Pancreas (tissue), 10 donors: Measurements from ENCODE around the gene GOLT1A. TPM values are rescaled to one million over a fixed set of nuclear protein-coding genes. Genes with fewer than 3 reads are reported as not detected.

ENCODE experiments used
- ATAC-seq, 4 donors: fragments of 200-7000 bp; cut with Tn5 transposase; one replicate each; pipeline versions ENCODE4 v1.8.0 to v1.9.1; 2020; ENCODE audit warnings: mild to moderate bottlenecking in 4 of 4, moderate library complexity in 4 of 4
- DNase-seq, 6 donors: peaks; one replicate each; pipeline ENCODE4 v3.0.0-alpha.2; 2020
- FAIRE-seq: peaks from 2 replicates; lab custom pipeline; 2012; peaks lifted over from hg19 to GRCh38; lab: Jason Lieb, UNC
- H3K27ac ChIP-seq, 4 donors: fragments of 200-600 bp; sonication (generic); 1 replicate in 3 of 4; 2 replicates in 1 of 4; pipeline versions ENCODE4 v1.5.0 to v1.8.0; 2020
- H3K27me3 ChIP-seq, 4 donors: fragments of 200-600 bp; one replicate each; pipeline ENCODE4 v1.8.0; 2021
- H3K36me3 ChIP-seq, 3 donors: fragments of 200-600 bp; sonication (generic) in 1 of 3; one replicate each; pipeline versions ENCODE4 v1.5.0 to v1.8.0; 2020 to 2021
- H3K4me1 ChIP-seq, 3 donors: fragments of 200-600 bp; one replicate each; pipeline ENCODE4 v1.8.0; 2021
- H3K4me3 ChIP-seq, 4 donors: fragments of 200-600 bp; sonication (generic) in 2 of 4; one replicate each; pipeline versions ENCODE4 v1.5.0 to v1.8.0; 2020 to 2021
- H3K9me3 ChIP-seq, 4 donors: fragments of 200-600 bp; one replicate each; pipeline ENCODE4 v1.8.0; 2021
- WGBS, 2 donors: extraction: QIAGEN DNeasy Blood & Tissue Kit; methylation state at CpG; one replicate each; pipeline ENCODE4 v1.1.7; 2013; 5-methylcytosine and 5-hydroxymethylcytosine counted together
- intact Hi-C, 3 donors: fragments of 100-400 bp; cut with DNase I; formaldehyde crosslinking; loops; one replicate each; pipeline versions ENCODE4 v1.11.1 to v1.14.2; 2022
- polyA plus RNA-seq, 2 donors: library from polyadenylated mRNA; stranded (reverse); fragments of 200-250 nt; gene quantifications; one replicate each; pipeline ENCODE4 v1.2.3, GENCODE V29; 2013
- total RNA-seq, 6 donors: library from RNA; stranded (reverse); fragmentation: NEBNext Ultra II Directional in 4 of 6; extraction: Animal tissue kit (Norgen Biotek cat#: 25700) in 4 of 6; gene quantifications; one replicate each; pipeline versions ENCODE4 v1.2.1 to v1.2.4, GENCODE V29; 2021 to 2023
- TF ChIP-seq, protein P1 (sequence below), 4 donors: fragments of 200-600 bp; sonication (generic) in 3 of 4; IDR thresholded peaks; one replicate each; pipeline versions ENCODE4 v1.5.0 to v1.8.0; 2021; ENCODE audit warnings: antibody characterized with exemption in 4 of 4
- donor health status: healthy with polysubstance abuse.
- donor health status: DM: no; HTN: no; CAD: no; lungs with moderate emphysema.
- donor health status: DM: no; HTN: no; CAD: no.
- donor health status: control.
- donor health status: control.
- donor health status: Bipolar disorder and iron deficiency.
- donor health status: DM: yes; HTN: yes; CAD: no.
- donor health status: DM: no; HTN: no; CAD: no.
- donor health status: DM: no; HTN: no; CAD: no.
- donor health status: DM: yes; HTN: yes; CAD: no.

The GOLT1A gene
- total and polyA plus RNA-seq, 8 donors: 6.0 to 38.8 (median 8.4) TPM

DNA sequence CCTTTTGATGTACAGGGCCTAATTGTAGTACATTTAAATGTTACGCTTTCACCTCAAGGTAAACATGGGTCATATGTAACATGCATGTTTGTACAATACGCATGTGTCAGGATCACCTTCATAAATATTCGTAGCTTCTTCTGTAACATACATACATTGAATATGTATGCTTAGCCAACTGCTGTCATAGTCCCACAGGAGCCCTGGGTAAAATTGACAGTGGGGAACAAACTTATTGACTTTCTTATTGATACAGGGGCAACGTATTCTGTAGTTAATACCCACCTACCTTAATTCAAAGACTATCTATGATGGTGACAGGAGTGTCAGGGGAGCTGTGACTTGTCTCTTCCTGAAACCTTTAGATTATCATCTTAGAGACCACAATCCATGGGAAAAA lies 43.9 kb downstream of the GOLT1A start:
- no peak for DNase-seq
- no peaks in the 10 kb centered on the region for H3K9me3 ChIP-seq
- peaks cover 0 to 8% (median 0%) of the 10 kb centered on the region in 3 donors for H3K4me1 ChIP-seq
- WGBS, 2 donors: 77 to 94% methylated on average over 4 of the region's 4 CpGs
- intact Hi-C loops: no loop called here
- TF ChIP-seq, protein P1, sequence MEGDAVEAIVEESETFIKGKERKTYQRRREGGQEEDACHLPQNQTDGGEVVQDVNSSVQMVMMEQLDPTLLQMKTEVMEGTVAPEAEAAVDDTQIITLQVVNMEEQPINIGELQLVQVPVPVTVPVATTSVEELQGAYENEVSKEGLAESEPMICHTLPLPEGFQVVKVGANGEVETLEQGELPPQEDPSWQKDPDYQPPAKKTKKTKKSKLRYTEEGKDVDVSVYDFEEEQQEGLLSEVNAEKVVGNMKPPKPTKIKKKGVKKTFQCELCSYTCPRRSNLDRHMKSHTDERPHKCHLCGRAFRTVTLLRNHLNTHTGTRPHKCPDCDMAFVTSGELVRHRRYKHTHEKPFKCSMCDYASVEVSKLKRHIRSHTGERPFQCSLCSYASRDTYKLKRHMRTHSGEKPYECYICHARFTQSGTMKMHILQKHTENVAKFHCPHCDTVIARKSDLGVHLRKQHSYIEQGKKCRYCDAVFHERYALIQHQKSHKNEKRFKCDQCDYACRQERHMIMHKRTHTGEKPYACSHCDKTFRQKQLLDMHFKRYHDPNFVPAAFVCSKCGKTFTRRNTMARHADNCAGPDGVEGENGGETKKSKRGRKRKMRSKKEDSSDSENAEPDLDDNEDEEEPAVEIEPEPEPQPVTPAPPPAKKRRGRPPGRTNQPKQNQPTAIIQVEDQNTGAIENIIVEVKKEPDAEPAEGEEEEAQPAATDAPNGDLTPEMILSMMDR (IDR thresholded peaks at IDR 0.05): no peak
- ATAC-seq: no peak
- H3K36me3 ChIP-seq: no peaks in the 10 kb centered on the region
- no peak for FAIRE-seq
- H3K4me3 ChIP-seq: no peak overlapping the region
- no peak overlapping the region for H3K27ac ChIP-seq
- no peaks in the 10 kb centered on the region for H3K27me3 ChIP-seq

DNA sequence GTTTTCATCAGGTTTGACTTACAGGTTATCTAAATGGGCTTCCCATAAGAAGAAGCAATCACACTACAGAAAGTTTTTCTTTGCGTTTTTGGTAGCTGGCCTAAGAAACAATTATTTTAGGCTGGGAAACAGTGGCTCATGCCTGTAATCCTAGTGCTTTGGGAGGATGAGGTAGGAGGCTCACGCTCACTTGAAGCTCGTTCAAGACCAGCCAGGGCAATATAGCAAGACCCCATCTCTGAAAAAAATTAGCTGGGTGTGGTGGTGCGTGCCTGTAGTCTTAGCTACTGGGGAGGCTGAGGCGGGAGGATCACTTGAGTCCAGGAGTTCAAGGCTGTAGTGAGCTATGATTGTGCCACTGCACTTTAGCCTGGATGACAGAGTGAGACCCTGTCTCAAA lies 46.1 kb downstream of the GOLT1A start:
- TF ChIP-seq, protein P1 (IDR thresholded peaks at IDR 0.05): no peak
- H3K27ac ChIP-seq: no peak overlapping the region
- H3K27me3 ChIP-seq: no peaks in the 10 kb centered on the region
- H3K9me3 ChIP-seq: no peaks in the 10 kb centered on the region
- WGBS, 2 donors: 79 to 89% methylated on average over 5 of the region's 5 CpGs
- H3K4me3 ChIP-seq: no peak overlapping the region
- H3K4me1 ChIP-seq: peaks cover 0 to 8% (median 0%) of the 10 kb centered on the region in 3 donors
- no peak for ATAC-seq
- intact Hi-C loops: no loop called here
- no peak for FAIRE-seq
- H3K36me3 ChIP-seq: no peaks in the 10 kb centered on the region
- DNase-seq: no peak

DNA sequence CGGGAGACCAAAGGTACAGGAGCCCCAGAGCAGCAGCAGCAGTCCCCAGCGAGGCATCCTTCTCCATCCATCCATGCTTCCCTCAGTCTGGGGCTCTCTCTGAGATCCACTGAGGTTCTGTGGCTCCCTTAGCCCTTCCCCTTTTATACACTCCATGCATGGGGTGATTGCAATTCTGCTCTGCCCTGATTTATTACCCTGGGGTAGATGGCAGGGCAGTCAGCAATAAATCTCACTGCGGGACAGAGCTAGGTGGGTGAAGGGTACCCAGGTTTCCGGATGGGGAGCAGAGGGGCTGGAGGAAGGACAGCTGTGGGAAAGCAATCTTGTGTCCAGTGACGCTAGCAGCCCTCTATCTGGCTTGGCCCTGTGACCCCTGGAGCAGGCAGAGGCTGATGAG lies 47.6 kb downstream of the GOLT1A start, which contains the start of gene REN:
TSS of gene REN (minus strand) at position 119 of the 400 bp plus-strand sequence. CDS start at position 75, 44 bp downstream.
- TF ChIP-seq, protein P1 (IDR thresholded peaks at IDR 0.05): no peak
- ATAC-seq: no peak
- Histone ChIP-seq H3K36me3 (no peaks in the 10 kb centered on the region), H3K27ac (no peak within 1 kb of the TSS), H3K4me3 (no peak within 1 kb of the TSS), H3K27me3 (no peaks in the 10 kb centered on the region), H3K9me3 (no peaks in the 10 kb centered on the region), H3K4me1 (no peaks in the 10 kb centered on the region)
- intact Hi-C loops: no loop called here
- 69 to 77% methylated on average over 5 of the region's 5 CpGs for WGBS, 2 donors
- no peak for DNase-seq
- no peak for FAIRE-seq

DNA sequence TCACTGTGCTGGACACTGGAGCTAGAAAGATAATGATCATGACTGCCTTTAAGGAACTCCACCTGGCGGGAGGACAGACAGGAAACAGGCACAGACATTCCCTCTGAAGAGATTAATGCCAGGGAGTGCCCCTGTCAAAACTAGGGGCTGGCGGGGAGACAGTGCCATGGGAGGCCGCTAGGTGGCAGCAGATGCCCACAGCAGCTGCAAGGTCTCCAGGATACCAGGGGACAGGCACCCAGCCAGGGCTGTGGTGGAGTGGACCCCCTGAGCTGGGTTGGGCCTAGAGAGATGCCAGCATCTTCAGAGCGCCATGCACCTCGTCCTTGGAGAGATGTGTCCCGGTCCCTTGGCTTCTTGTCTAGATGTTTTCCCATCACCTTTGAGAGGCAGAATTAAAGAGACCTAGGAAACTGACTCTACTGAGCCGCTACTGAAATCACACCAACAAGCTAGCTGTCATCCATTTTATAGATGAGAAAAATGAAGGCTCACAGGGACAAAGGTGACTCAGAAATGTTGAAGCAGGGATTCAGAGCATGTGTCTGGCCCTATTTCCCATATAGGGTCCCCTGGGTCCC lies 51.2 kb downstream of the GOLT1A start:
- peak; percentile 93 to 99 (median 98) for ATAC-seq
- Histone ChIP-seq H3K27me3 (no peaks in the 10 kb centered on the region), H3K9me3 (no peaks in the 10 kb centered on the region), H3K36me3 (no peaks in the 10 kb centered on the region), H3K4me3 (no peak overlapping the region), H3K27ac (peak overlapping the region in 1 of 4 donors; percentile 7), H3K4me1 (no peaks in the 10 kb centered on the region)
- no peak for FAIRE-seq
- DNase-seq: peak; percentile 70 to 94 (median 86)
- TF ChIP-seq, protein P1 (IDR thresholded peaks at IDR 0.05): peak; percentile 98 to 100 (median 99)
- 9 to 10% methylated on average over 7 of the region's 7 CpGs for WGBS, 2 donors
- intact Hi-C loops: loop anchor here in 1 of 3 donors (5.0 kb wide), 1 partner anchor 45 kb away; no protein-coding TSS in a partner anchor
